Measurements from ENCODE around the gene ZNF565.

DNA sequence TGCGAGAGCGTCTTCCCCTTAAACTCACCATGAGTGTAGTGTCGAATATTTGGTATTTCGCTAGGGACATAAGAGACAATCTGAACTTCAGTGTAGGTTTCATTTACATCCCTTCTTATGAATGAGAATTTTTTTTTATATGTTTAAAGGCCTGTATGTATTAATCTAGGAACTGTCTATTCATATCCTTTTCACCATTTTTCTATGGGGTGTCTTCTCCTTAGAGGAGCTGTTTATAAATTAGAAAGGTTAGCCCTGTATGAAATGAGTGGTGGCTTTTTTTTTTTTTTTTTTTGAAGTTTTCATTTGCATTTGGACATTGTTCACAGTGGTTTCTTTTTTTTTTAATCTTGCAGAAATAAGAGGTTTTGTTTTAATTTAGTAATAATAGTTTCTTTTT, 8.0 kb upstream of the ZNF565 start:
- TF ChIP-seq, protein P1, sequence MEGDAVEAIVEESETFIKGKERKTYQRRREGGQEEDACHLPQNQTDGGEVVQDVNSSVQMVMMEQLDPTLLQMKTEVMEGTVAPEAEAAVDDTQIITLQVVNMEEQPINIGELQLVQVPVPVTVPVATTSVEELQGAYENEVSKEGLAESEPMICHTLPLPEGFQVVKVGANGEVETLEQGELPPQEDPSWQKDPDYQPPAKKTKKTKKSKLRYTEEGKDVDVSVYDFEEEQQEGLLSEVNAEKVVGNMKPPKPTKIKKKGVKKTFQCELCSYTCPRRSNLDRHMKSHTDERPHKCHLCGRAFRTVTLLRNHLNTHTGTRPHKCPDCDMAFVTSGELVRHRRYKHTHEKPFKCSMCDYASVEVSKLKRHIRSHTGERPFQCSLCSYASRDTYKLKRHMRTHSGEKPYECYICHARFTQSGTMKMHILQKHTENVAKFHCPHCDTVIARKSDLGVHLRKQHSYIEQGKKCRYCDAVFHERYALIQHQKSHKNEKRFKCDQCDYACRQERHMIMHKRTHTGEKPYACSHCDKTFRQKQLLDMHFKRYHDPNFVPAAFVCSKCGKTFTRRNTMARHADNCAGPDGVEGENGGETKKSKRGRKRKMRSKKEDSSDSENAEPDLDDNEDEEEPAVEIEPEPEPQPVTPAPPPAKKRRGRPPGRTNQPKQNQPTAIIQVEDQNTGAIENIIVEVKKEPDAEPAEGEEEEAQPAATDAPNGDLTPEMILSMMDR (conservative IDR thresholded peaks at IDR 0.05; ENCODE audit: low read depth, low read length), result no peak
- no peak for TF ChIP-seq EZH2 (IDR thresholded peaks at IDR 0.05; ENCODE audit: low read length, unreplicated experiment)
- TF ChIP-seq EZH2phosphoT487 (IDR thresholded peaks at IDR 0.05; ENCODE audit: borderline replicate concordance, low read length), result no peak

Measured in PC-3 (cell line).